Fibroblast of pulmonary artery (primary cell): ENCODE data around the gene LMBRD2.

Source experiments
- DNase-seq: peaks from one replicate; pipeline ENCODE4 v3.0.0-alpha.2; 2010; ENCODE audit warnings: low read depth
- H3K4me3 ChIP-seq: replicated peaks from 2 replicates; pipeline ENCODE4 v1.5.1; 2011; ENCODE audit warnings: low read depth, mild to moderate bottlenecking, control low read depth, low read length, moderate library complexity
- CTCF ChIP-seq: IDR thresholded peaks from 2 replicates; pipeline ENCODE4 v1.5.1; 2011; ENCODE audit warnings: mild to moderate bottlenecking, control low read depth, low read length, inconsistent platforms; ENCODE audit errors: missing control alignments

LMBRD2 gene

GRCh38 chr5:36049949-36050348 is 101.7 kb downstream of the LMBRD2 start:
- no peak for TF ChIP-seq CTCF
- H3K4me3 ChIP-seq: no peak overlapping the region
- DNase-seq: no peak
